ENCODE measurements around the gene UTP25. TPM values are rescaled to one million over a fixed set of nuclear protein-coding genes. Genes with fewer than 3 reads are reported as not detected.

UTP25 gene
- total RNA-seq, 4 donors from 2014 or later: 7.3 to 11.0 (median 7.8) TPM

DNA sequence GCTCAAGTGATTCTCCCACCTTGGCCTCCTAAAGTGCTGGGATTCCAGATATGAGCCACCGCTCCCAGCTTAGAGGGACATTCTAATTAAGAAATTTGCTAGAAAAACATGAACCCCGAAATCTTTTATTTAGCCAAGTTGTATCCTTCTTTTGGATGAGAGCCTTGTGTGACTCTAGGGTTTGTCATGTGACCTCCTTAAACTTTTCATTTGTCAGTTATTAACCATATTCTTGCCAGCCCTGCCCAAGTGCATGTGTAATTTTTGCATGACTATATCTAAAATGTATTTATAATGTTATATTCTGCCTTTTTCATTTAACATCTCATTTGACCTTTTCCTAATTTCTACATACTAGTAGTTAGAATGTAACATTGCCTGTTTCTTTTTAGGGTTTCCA, 1.9 kb downstream of the UTP25 start:
- intact Hi-C loops (cut with DNase I): no loop called here
- Histone ChIP-seq H3K4me3 (replicated peaks in 1 of 3) (no peak overlapping the region), H3K36me3 (peaks cover 25% of the 10 kb centered on the region in 2 donors), H3K9me3 (no peaks in the 10 kb centered on the region), H3K4me1 (peaks cover 9 to 18% of the 10 kb centered on the region in 2 donors), H3K27ac (no peak overlapping the region), H3K27me3 (no peaks in the 10 kb centered on the region)
- no peak for DNase-seq
- TF ChIP-seq, protein P1, sequence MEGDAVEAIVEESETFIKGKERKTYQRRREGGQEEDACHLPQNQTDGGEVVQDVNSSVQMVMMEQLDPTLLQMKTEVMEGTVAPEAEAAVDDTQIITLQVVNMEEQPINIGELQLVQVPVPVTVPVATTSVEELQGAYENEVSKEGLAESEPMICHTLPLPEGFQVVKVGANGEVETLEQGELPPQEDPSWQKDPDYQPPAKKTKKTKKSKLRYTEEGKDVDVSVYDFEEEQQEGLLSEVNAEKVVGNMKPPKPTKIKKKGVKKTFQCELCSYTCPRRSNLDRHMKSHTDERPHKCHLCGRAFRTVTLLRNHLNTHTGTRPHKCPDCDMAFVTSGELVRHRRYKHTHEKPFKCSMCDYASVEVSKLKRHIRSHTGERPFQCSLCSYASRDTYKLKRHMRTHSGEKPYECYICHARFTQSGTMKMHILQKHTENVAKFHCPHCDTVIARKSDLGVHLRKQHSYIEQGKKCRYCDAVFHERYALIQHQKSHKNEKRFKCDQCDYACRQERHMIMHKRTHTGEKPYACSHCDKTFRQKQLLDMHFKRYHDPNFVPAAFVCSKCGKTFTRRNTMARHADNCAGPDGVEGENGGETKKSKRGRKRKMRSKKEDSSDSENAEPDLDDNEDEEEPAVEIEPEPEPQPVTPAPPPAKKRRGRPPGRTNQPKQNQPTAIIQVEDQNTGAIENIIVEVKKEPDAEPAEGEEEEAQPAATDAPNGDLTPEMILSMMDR (IDR thresholded peaks at IDR 0.05): no peak
- no peak for TF ChIP-seq POLR2A (IDR thresholded peaks at IDR 0.05)
- 80 to 88% methylated on average over 2 of the region's 2 CpGs for WGBS, 2 donors

DNA sequence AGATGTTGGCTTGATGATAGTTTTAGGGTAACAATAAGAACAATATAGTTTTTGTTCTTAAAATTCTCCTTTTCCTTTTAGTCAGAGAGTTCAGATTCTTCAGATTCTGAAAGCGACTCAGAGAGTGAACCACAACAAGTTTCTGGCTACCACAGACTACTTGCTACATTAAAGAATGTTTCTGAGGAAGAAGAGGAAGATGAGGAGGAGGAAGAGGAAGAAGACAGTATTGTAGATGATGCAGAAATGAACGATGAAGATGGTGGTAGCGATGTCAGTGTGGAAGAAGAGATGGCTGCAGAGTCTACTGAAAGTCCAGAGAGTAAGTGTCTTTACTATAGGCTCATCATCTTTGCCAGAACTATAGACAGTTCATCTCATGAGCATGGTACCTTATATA, 3.0 kb downstream of the UTP25 start:
- 91 to 95% methylated on average over 3 of the region's 3 CpGs for WGBS, 2 donors
- no peak for DNase-seq
- H3K27me3 ChIP-seq: no peaks in the 10 kb centered on the region
- H3K27ac ChIP-seq: no peak overlapping the region
- peaks cover 9 to 18% of the 10 kb centered on the region in 2 donors for H3K4me1 ChIP-seq
- peaks cover 26 to 31% of the 10 kb centered on the region in 2 donors for H3K36me3 ChIP-seq
- intact Hi-C loops (cut with DNase I): no loop called here
- H3K4me3 ChIP-seq (replicated peaks in 1 of 3): no peak overlapping the region
- no peaks in the 10 kb centered on the region for H3K9me3 ChIP-seq
- TF ChIP-seq POLR2A (IDR thresholded peaks at IDR 0.05): no peak
- TF ChIP-seq, protein P1 (IDR thresholded peaks at IDR 0.05): no peak

- H3K36me3 ChIP-seq: peaks cover 27 to 34% of the 10 kb centered on the region in 2 donors
- intact Hi-C loops (cut with DNase I): no loop called here
- H3K27ac ChIP-seq: no peak overlapping the region
- no peak for DNase-seq
- no peak for TF ChIP-seq POLR2A (IDR thresholded peaks at IDR 0.05)
- TF ChIP-seq, protein P1 (IDR thresholded peaks at IDR 0.05): no peak
- peaks cover 9 to 18% of the 10 kb centered on the region in 2 donors for H3K4me1 ChIP-seq
- H3K4me3 ChIP-seq (replicated peaks in 1 of 3): no peak overlapping the region
- no peaks in the 10 kb centered on the region for H3K27me3 ChIP-seq
- H3K9me3 ChIP-seq: no peaks in the 10 kb centered on the region
- 96 to 98% methylated on average over 1 of the region's 1 CpG for WGBS, 2 donors
These were observed 3.8 kb downstream of the UTP25 start for GRCh38 chr1:209831615-209832014.

DNA sequence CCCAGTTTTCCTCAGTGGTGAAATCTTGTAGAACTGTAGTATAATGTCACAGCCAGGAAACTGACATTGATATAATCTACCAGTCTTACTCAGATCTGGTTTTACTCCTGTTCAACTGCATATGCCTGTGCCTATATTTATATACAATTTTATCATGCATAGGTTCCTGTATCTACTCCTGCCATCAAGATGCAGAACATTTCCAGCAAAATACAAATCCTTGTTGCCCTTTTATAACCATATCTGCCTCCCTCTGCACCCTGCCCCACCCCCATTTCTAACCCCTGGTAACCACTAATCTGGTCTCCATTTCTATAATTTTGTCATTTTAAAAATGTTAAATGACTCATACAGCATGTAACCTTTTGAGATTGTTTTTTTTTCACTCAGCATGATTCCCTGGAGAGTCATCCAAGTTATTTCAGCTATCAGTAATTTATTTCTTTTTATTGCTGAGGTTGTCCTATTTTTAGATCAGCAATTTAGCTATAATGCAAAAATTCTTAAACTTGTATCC, 8.1 kb downstream of the UTP25 start:
- Histone ChIP-seq H3K4me1 (no peaks in the 10 kb centered on the region), H3K36me3 (peaks cover 53 to 57% of the 10 kb centered on the region in 2 donors), H3K4me3 (replicated peaks in 1 of 3) (no peak overlapping the region), H3K9me3 (no peaks in the 10 kb centered on the region), H3K27me3 (no peaks in the 10 kb centered on the region), H3K27ac (no peak overlapping the region)
- DNase-seq: no peak
- no peak for TF ChIP-seq POLR2A (IDR thresholded peaks at IDR 0.05)
- TF ChIP-seq, protein P1 (IDR thresholded peaks at IDR 0.05): no peak
- intact Hi-C loops (cut with DNase I): no loop called here

DNA sequence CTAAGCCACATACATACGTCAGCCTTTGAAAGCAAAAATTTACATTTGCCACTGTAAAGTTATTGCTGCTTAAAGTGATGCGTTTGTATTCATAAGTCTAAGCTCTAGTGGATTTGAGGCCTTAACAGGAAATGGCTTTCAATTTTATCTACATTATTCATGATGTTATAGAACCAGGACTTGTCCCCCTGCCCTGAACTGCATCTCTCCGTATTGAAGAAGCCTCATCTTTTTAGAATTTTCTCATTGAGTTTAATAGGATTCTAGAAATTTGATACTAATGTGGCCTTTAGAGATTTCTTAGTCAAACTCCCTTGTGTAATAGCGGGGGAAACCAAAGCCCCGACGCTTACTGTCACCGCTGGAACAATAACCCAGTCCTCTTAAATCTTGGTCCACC, 9.9 kb downstream of the UTP25 start:
- TF ChIP-seq, protein P1 (IDR thresholded peaks at IDR 0.05): no peak
- TF ChIP-seq POLR2A (IDR thresholded peaks at IDR 0.05): no peak
- Histone ChIP-seq H3K4me3 (replicated peaks in 1 of 3) (no peak overlapping the region), H3K36me3 (peaks cover 57 to 62% of the 10 kb centered on the region in 2 donors), H3K4me1 (no peaks in the 10 kb centered on the region), H3K9me3 (no peaks in the 10 kb centered on the region), H3K27me3 (no peaks in the 10 kb centered on the region), H3K27ac (no peak overlapping the region)
- WGBS, 2 donors: 92 to 95% methylated on average over 7 of the region's 7 CpGs
- DNase-seq: no peak
- intact Hi-C loops (cut with DNase I): no loop called here
